Lung (tissue), 12 donors: ENCODE measurements around the gene RACGAP1. TPM values are rescaled to one million over a fixed set of nuclear protein-coding genes. Genes with fewer than 3 reads are reported as not detected.

Experiments used
- ATAC-seq: fragments of 200-7000 bp; cut with Tn5 transposase; one replicate; pipeline ENCODE4 v1.9.1; 2020; ENCODE audit warnings: moderate number of reproducible peaks; ENCODE audit not compliant: insufficient read depth, low FRiP score
- DNase-seq, 3 donors: peaks; one replicate each; pipeline ENCODE4 v3.0.0-alpha.2; 2013 to 2017
- H3K27ac ChIP-seq, 2 donors: one replicate each; pipeline ENCODE4 v1.5.1; 2013; ENCODE audit warnings: mild to moderate bottlenecking in 2 of 2, moderate library complexity in 2 of 2, control low read depth in 1 of 2, inconsistent platforms in 1 of 2, low read depth in 1 of 2, low read length in 1 of 2
- H3K27me3 ChIP-seq, 3 donors: one replicate each; pipeline ENCODE4 v1.5.1; 2013; ENCODE audit warnings: low read length in 2 of 3; ENCODE audit not compliant: control insufficient read depth in 3 of 3, insufficient read depth in 3 of 3
- H3K36me3 ChIP-seq, 4 donors: one replicate each; pipeline ENCODE4 v1.5.1; 2013; ENCODE audit warnings: low read length in 4 of 4, mild to moderate bottlenecking in 1 of 4, moderate library complexity in 1 of 4; ENCODE audit not compliant: control insufficient read depth in 4 of 4, insufficient read depth in 4 of 4
- H3K4me1 ChIP-seq, 5 donors: one replicate each; pipeline ENCODE4 v1.5.1; 2013; ENCODE audit warnings: low read length in 5 of 5, mild to moderate bottlenecking in 2 of 5, moderate library complexity in 1 of 5; ENCODE audit not compliant: control insufficient read depth in 5 of 5, insufficient read depth in 5 of 5
- H3K4me3 ChIP-seq: one replicate; pipeline ENCODE4 v1.5.1; 2013; ENCODE audit warnings: mild to moderate bottlenecking, control low read depth, moderate library complexity
- H3K9ac ChIP-seq, 2 donors: one replicate each; pipeline ENCODE4 v1.5.1; 2013; ENCODE audit warnings: low read length in 2 of 2, control low read depth in 1 of 2; ENCODE audit not compliant: insufficient read depth in 1 of 2
- H3K9me3 ChIP-seq, 4 donors: one replicate each; pipeline ENCODE4 v1.5.1; 2013; ENCODE audit warnings: low read length in 3 of 4, mild to moderate bottlenecking in 1 of 4, moderate library complexity in 1 of 4; ENCODE audit not compliant: control insufficient read depth in 4 of 4, insufficient read depth in 3 of 4
- CTCF ChIP-seq: IDR thresholded peaks from 2 replicates; pipeline ENCODE4 v1.5.1; 2012; ENCODE audit warnings: mild to moderate bottlenecking; ENCODE audit errors: control extremely low read depth, extremely low read depth
- WGBS, 2 donors: extraction: QIAGEN DNeasy Blood & Tissue Kit; methylation state at CpG; one replicate each; pipeline ENCODE4 v1.1.7; 2013; 5-methylcytosine and 5-hydroxymethylcytosine counted together
- polyA plus RNA-seq, 2 donors: library from polyadenylated mRNA; stranded (reverse); fragments of 200-250 nt; gene quantifications; one replicate each; pipeline ENCODE4 v1.2.1, GENCODE V29; 2013
- total RNA-seq, 2 donors: library from RNA; depleted of rRNA in 1 of 2; stranded (reverse); fragments of >200 nt in 1 of 2; gene quantifications; one replicate each; pipeline ENCODE4 v1.2.1, GENCODE V29; 2014 to 2021
- donor health status: control.
- donor health status: control.
- donor health status: Bipolar disorder and iron deficiency.
- donor health status: healthy.
- donor health status: DM: yes; HTN: yes; CAD: no.

RACGAP1 gene
- total and polyA plus RNA-seq, 4 donors = 3.8 to 26.8 (median 10.2) TPM

GRCh38 chr12:49974677-49975317 lies 50.5 kb downstream of the RACGAP1 start:
- Histone ChIP-seq H3K4me3 (no peak overlapping the region), H3K27ac (no peak overlapping the region), H3K9ac (peak overlapping the region in 1 of 2 donors; percentile 32)

GRCh38 chr12:49974231-49974675 lies 51.0 kb downstream of the RACGAP1 start:
- Histone ChIP-seq H3K4me1 (peaks cover 0 to 10% (median 0%) of the 10 kb centered on the region in 5 donors), H3K4me3 (no peak overlapping the region), H3K27me3 (peaks cover 0 to 18% (median 0%) of the 10 kb centered on the region in 3 donors), H3K36me3 (no peaks in the 10 kb centered on the region), H3K27ac (no peak overlapping the region), H3K9me3 (no peaks in the 10 kb centered on the region), H3K9ac (no peak overlapping the region)
- TF ChIP-seq CTCF = peak; percentile 14
- WGBS, 2 donors = 48 to 55% methylated on average over 15 of the region's 15 CpGs
- ATAC-seq (no peak), DNase-seq (peak; percentile 75 to 81 (median 78))

More at GRCh38 chr12:49974677-49975317, 50.5 kb downstream of the RACGAP1 start:
- no peak for TF ChIP-seq CTCF
- Histone ChIP-seq H3K36me3 (no peaks in the 10 kb centered on the region), H3K27me3 (peaks cover 0 to 17% (median 0%) of the 10 kb centered on the region in 3 donors), H3K4me1 (peaks cover 0 to 10% (median 0%) of the 10 kb centered on the region in 5 donors), H3K9me3 (no peaks in the 10 kb centered on the region)
- 63 to 64% methylated on average over 8 of the region's 8 CpGs for WGBS, 2 donors
- ATAC-seq (no peak), DNase-seq (no peak)

- Histone ChIP-seq H3K4me3 (no peak overlapping the region), H3K27me3 (peaks cover 0 to 23% (median 0%) of the 10 kb centered on the region in 3 donors), H3K36me3 (no peaks in the 10 kb centered on the region), H3K9ac (no peak overlapping the region), H3K4me1 (peaks cover 0 to 10% (median 0%) of the 10 kb centered on the region in 5 donors), H3K9me3 (no peaks in the 10 kb centered on the region), H3K27ac (no peak overlapping the region)
- DNase-seq (no peak), ATAC-seq (no peak)
- no peak for TF ChIP-seq CTCF
- WGBS, 2 donors = 85 to 93% methylated on average over 19 of the region's 19 CpGs
Observed at GRCh38 chr12:49973361-49973830, 51.9 kb downstream of the RACGAP1 start.
